UCSD-AML1 (cell line): Measurements from ENCODE around the gene ASB16.
"Not testable (repeated sequence)": the region's sequence is repeated elsewhere in the genome, so short reads cannot be mapped to it uniquely, and the experiment has no call there.

Experiments
- DNase-seq: peaks from one replicate; lab custom pipeline; 2025; ENCODE audit not compliant: unreplicated experiment; lab: John Stamatoyannopoulos, UW

Gene ASB16

GRCh38 chr17:44146375-44147346 lies 23.8 kb upstream of the ASB16 start:
- DNase-seq, result no peak

- no peak for DNase-seq
These were observed 22.7 kb upstream of the ASB16 start for GRCh38 chr17:44147812-44148211.

- DNase-seq, result not testable (repeated sequence)
These were observed 21.4 kb upstream of the ASB16 start for GRCh38 chr17:44149066-44149465.

- DNase-seq, result no peak
These were observed 20.7 kb upstream of the ASB16 start for GRCh38 chr17:44149750-44150329.

GRCh38 chr17:44152875-44153274 lies 17.6 kb upstream of the ASB16 start:
- DNase-seq, result no peak

- DNase-seq, result no peak
These were observed 15.0 kb upstream of the ASB16 start for GRCh38 chr17:44155488-44155887.

GRCh38 chr17:44159519-44160210 lies 10.8 kb upstream of the ASB16 start:
- DNase-seq, result no peak

GRCh38 chr17:44164476-44164875 lies 6.0 kb upstream of the ASB16 start:
- DNase-seq, result no peak

GRCh38 chr17:44167181-44167861 lies 3.2 kb upstream of the ASB16 start:
- no peak for DNase-seq

GRCh38 chr17:44170135-44170498 lies 387 bp upstream of the ASB16 start:
- DNase-seq, result no peak

GRCh38 chr17:44171931-44172455 lies 1.5 kb downstream of the ASB16 start:
- DNase-seq, result no peak

- no peak for DNase-seq
These were observed 3.9 kb downstream of the ASB16 start for GRCh38 chr17:44174427-44174826.

- no peak for DNase-seq
These were observed 5.8 kb downstream of the ASB16 start for GRCh38 chr17:44176257-44176656.

- DNase-seq, result no peak
These were observed 6.4 kb downstream of the ASB16 start for GRCh38 chr17:44176671-44177501.

- no peak for DNase-seq
These were observed 7.1 kb downstream of the ASB16 start for GRCh38 chr17:44177640-44178039.

GRCh38 chr17:44178133-44178532 lies 7.6 kb downstream of the ASB16 start:
- DNase-seq, result no peak

GRCh38 chr17:44183024-44183423 lies 12.5 kb downstream of the ASB16 start:
- DNase-seq, result no peak

- no peak for DNase-seq
These were observed 13.8 kb downstream of the ASB16 start for GRCh38 chr17:44184212-44184810.

- peak; percentile 99 for DNase-seq
These were observed 16.0 kb downstream of the ASB16 start, which contains the start of gene TMUB2 for GRCh38 chr17:44186307-44187130. Gene TMUB2, plus strand, starts transcription at chr17:44186972. Its CDS starts 737 bp downstream, at chr17:44187709.
